H1 (cell line): ENCODE data around the gene FUNDC2. TPM values are rescaled to one million over a fixed set of nuclear protein-coding genes. Genes with fewer than 3 reads are reported as not detected.

Experiments
- CTCF ChIA-PET: fragments of 300-600 bp; sonication (Branson Sonifier 250); formaldehyde crosslinking; loops from one replicate; lab custom pipeline; 2021; ENCODE audit not compliant: partially characterized antibody; lab: Charles Lee
- POLR2A ChIA-PET: fragments of 300-600 bp; sonication (Branson Sonifier 250); formaldehyde crosslinking; loops from one replicate; lab custom pipeline; 2021; ENCODE audit warnings: inconsistent platforms; ENCODE audit not compliant: partially characterized antibody; lab: Charles Lee
- DNase-seq, 2 experiments: peaks; one replicate each; pipeline versions ENCODE4 v3.0.0 to v3.0.0-alpha.2; 2010 to 2022; ENCODE audit warnings: low spot score in 2 of 2, low read depth in 1 of 2, mixed read lengths in 1 of 2
- FAIRE-seq: peaks from 2 replicates; lab custom pipeline; 2011; peaks lifted over from hg19 to GRCh38; lab: Jason Lieb, UNC
- H2AFZ ChIP-seq: 2 replicates; pipeline ENCODE4 v1.8.1; 2012; ENCODE audit warnings: low read length, inconsistent platforms
- H2AK5ac ChIP-seq: 2 replicates; pipeline ENCODE4 v1.6.1; 2013; ENCODE audit warnings: low read depth, low read length
- H2BK120ac ChIP-seq: replicated peaks from 2 replicates; pipeline ENCODE3; 2013; ENCODE audit warnings: low read depth, low read length, inconsistent platforms
- H2BK12ac ChIP-seq: 2 replicates; pipeline ENCODE4 v1.6.1; 2013; ENCODE audit warnings: low read depth, low read length
- H2BK15ac ChIP-seq: 2 replicates; pipeline ENCODE4 v1.6.1; 2013; ENCODE audit warnings: low read length
- H2BK20ac ChIP-seq: 2 replicates; pipeline ENCODE4 v1.6.1; 2013; ENCODE audit warnings: low read length
- H2BK5ac ChIP-seq: 2 replicates; pipeline ENCODE4 v1.6.1; 2013; ENCODE audit warnings: low read depth, low read length
- H3K14ac ChIP-seq: 2 replicates; pipeline ENCODE4 v1.6.1; 2013; ENCODE audit warnings: inconsistent platforms; ENCODE audit not compliant: insufficient read length
- H3K18ac ChIP-seq: 2 replicates; pipeline ENCODE4 v1.6.1; 2013; ENCODE audit warnings: low read length; ENCODE audit errors: extremely low read depth
- H3K23ac ChIP-seq: 2 replicates; pipeline ENCODE4 v1.6.1; 2013; ENCODE audit warnings: inconsistent platforms; ENCODE audit not compliant: insufficient read length
- H3K23me2 ChIP-seq: 2 replicates; pipeline ENCODE4 v1.6.1; 2013; ENCODE audit warnings: low read depth, low read length
- H3K27ac ChIP-seq: 2 replicates; pipeline ENCODE4 v1.6.1; 2011; ENCODE audit warnings: low read depth, low read length, inconsistent platforms
- H3K27me3 ChIP-seq, 4 experiments: replicated peaks in 1 of 4; 1 replicate in 1 of 4; 2 replicates in 3 of 4; pipeline versions ENCODE4 v1.6.1 to v1.8.1; 2011 to 2013; ENCODE audit warnings: low read length in 3 of 4, mild to moderate bottlenecking in 3 of 4, inconsistent platforms in 2 of 4, mixed read lengths in 2 of 4, moderate library complexity in 1 of 4; ENCODE audit not compliant: control insufficient read depth in 3 of 4, insufficient read depth in 3 of 4; ENCODE audit errors: extremely low read depth in 1 of 4
- H3K36me3 ChIP-seq, 4 experiments: 2 replicates each; pipeline versions ENCODE4 v1.6.1 to v1.8.1; 2011 to 2013; ENCODE audit warnings: mild to moderate bottlenecking in 4 of 4, low read length in 3 of 4, moderate library complexity in 2 of 4, control low read depth in 1 of 4, inconsistent platforms in 1 of 4; ENCODE audit not compliant: insufficient read depth in 4 of 4, control insufficient read depth in 2 of 4
- H3K4ac ChIP-seq: replicated peaks from 2 replicates; pipeline ENCODE3; 2013; ENCODE audit warnings: low read length, low read depth, mixed read lengths, inconsistent platforms; ENCODE audit not compliant: insufficient read length
- H3K4me1 ChIP-seq, 4 experiments: replicated peaks in 1 of 4; 1 replicate in 1 of 4; 2 replicates in 3 of 4; pipeline versions ENCODE4 v1.6.1 to v1.8.1; 2011 to 2013; ENCODE audit warnings: low read length in 3 of 4, inconsistent platforms in 2 of 4, mixed read lengths in 1 of 4; ENCODE audit not compliant: insufficient read depth in 4 of 4, control insufficient read depth in 3 of 4
- H3K4me2 ChIP-seq, 2 experiments: 2 replicates each; pipeline versions ENCODE4 v1.6.1 to v1.8.1; 2011 to 2013; ENCODE audit warnings: low read depth in 2 of 2, low read length in 2 of 2, control low read depth in 1 of 2, inconsistent platforms in 1 of 2, mild to moderate bottlenecking in 1 of 2; ENCODE audit not compliant: insufficient read depth in 1 of 2
- H3K4me3 ChIP-seq, 4 experiments: fragments of 200-600, 300-600 bp in 1 of 4; sonication (generic), shearing (Covaris generic), sonication (Bioruptor Twin) in 1 of 4; 2 replicates each; pipeline versions ENCODE4 v1.5.1 to v1.8.1; 2011 to 2016; ENCODE audit warnings: low read length in 4 of 4, low read depth in 3 of 4, control low read depth in 2 of 4, inconsistent platforms in 2 of 4, mild to moderate bottlenecking in 2 of 4, mixed read lengths in 1 of 4, moderate library complexity in 1 of 4; ENCODE audit not compliant: insufficient read depth in 2 of 4; ENCODE audit errors: extremely low read depth in 1 of 4
- H3K56ac ChIP-seq: replicated peaks from 2 replicates; pipeline ENCODE3; 2013; ENCODE audit warnings: low read depth, mild to moderate bottlenecking, mixed read lengths, low read length, inconsistent platforms; ENCODE audit not compliant: insufficient read length
- H3K79me1 ChIP-seq: 2 replicates; pipeline ENCODE4 v1.6.1; 2013; ENCODE audit warnings: low read depth, low read length, control low read depth
- H3K79me2 ChIP-seq, 2 experiments: 2 replicates each; pipeline versions ENCODE4 v1.6.1 to v1.8.1; 2012 to 2013; ENCODE audit warnings: low read length in 2 of 2, mild to moderate bottlenecking in 2 of 2, inconsistent platforms in 1 of 2; ENCODE audit not compliant: insufficient read depth in 2 of 2, control insufficient read depth in 1 of 2
- H3K9ac ChIP-seq, 4 experiments: replicated peaks in 1 of 4; 1 replicate in 1 of 4; 2 replicates in 3 of 4; pipeline versions ENCODE4 v1.6.1 to v1.8.1; 2011 to 2013; ENCODE audit warnings: low read depth in 3 of 4, low read length in 3 of 4, control low read depth in 2 of 4, mild to moderate bottlenecking in 2 of 4, moderate library complexity in 2 of 4, inconsistent platforms in 1 of 4; ENCODE audit errors: extremely low read depth in 1 of 4
- H3K9me3 ChIP-seq, 2 experiments: 2 replicates each; pipeline versions ENCODE4 v1.6.1 to v1.8.1; 2012 to 2013; ENCODE audit warnings: mild to moderate bottlenecking in 2 of 2, moderate library complexity in 2 of 2, control low read depth in 1 of 2, inconsistent platforms in 1 of 2, low read depth in 1 of 2, low read length in 1 of 2, mixed read lengths in 1 of 2; ENCODE audit not compliant: insufficient read depth in 2 of 2
- H4K20me1 ChIP-seq, 2 experiments: replicated peaks in 1 of 2; 2 replicates each; pipeline versions ENCODE3 to v1.8.1; 2011 to 2013; ENCODE audit warnings: inconsistent platforms in 2 of 2, low read length in 2 of 2, mild to moderate bottlenecking in 1 of 2; ENCODE audit not compliant: insufficient read depth in 2 of 2, control insufficient read depth in 1 of 2
- H4K5ac ChIP-seq: 2 replicates; pipeline ENCODE4 v1.6.1; 2013; ENCODE audit warnings: low read length, low read depth, mixed read lengths, inconsistent platforms; ENCODE audit not compliant: insufficient read length
- H4K8ac ChIP-seq: 2 replicates; pipeline ENCODE4 v1.8.0; 2013; ENCODE audit warnings: mild to moderate bottlenecking, moderate library complexity, low read length, inconsistent platforms; ENCODE audit not compliant: insufficient read depth; ENCODE audit errors: extremely low read depth
- H4K91ac ChIP-seq: replicated peaks from 2 replicates; pipeline ENCODE3; 2013; ENCODE audit warnings: low read length, mixed read lengths, inconsistent platforms; ENCODE audit not compliant: insufficient read length
- JUN ChIP-seq: IDR thresholded peaks from 2 replicates; pipeline ENCODE4 v1.6.1; 2011; ENCODE audit warnings: low read depth, mild to moderate bottlenecking, improper control_type of control experiment, low read length
- MAFK ChIP-seq: IDR thresholded peaks from 2 replicates; pipeline ENCODE4 v1.6.1; 2012; ENCODE audit warnings: low read depth, mild to moderate bottlenecking, improper control_type of control experiment, low read length
- WGBS, 2 experiments: shearing (Covaris generic) in 1 of 2; methylation state at CpG; one replicate each; pipeline versions ENCODE4 v1.1.6 to v1.1.7; 2013 to 2015; ENCODE audit warnings: low lambda C conversion rate in 2 of 2, mixed read lengths in 2 of 2, inconsistent platforms in 1 of 2, low coverage in 1 of 2, missing lambda C conversion rate in 1 of 2; ENCODE audit not compliant: insufficient replicate concordance in 2 of 2, insufficient coverage in 1 of 2, insufficient read length in 1 of 2; ENCODE audit errors: extremely low coverage in 1 of 2, missing lambda C conversion rate in 1 of 2; 5-methylcytosine and 5-hydroxymethylcytosine counted together
- polyA plus RNA-seq, 7 experiments: library from polyadenylated mRNA; depleted of rRNA in 3 of 7; stranded (reverse) in 5 of 7; unstranded in 2 of 7; fragments of >200 nt in 5 of 7; fragments of 200-250 nt in 2 of 7; gene quantifications; 1 replicate in 5 of 7; 2 replicates in 1 of 7; 4 replicates in 1 of 7; pipeline versions ENCODE4 v1.2.1 to v1.2.3, GENCODE V29; 2011 to 2013; ENCODE audit warnings: missing spikeins in 2 of 7, mixed read lengths in 2 of 7
- total RNA-seq: library from RNA; stranded (reverse); fragmentation: NEBNext Ultra II Directional; extraction: Animal tissue kit (Norgen Biotek cat#: 25700); gene quantifications from 2 replicates; pipeline ENCODE4 v1.2.1, GENCODE V29; 2021

FUNDC2 gene
- total and polyA plus RNA-seq, 2 of the 8 experiments (the other 6 are each of a cell fraction or from before 2014, with no cell fraction given), result 67.7 to 93.7 TPM

- Histone ChIP-seq H2BK5ac (no peak overlapping the region), H4K5ac (no peak overlapping the region), H2BK12ac (no peak overlapping the region), H3K18ac (no peak overlapping the region), H2BK20ac (no peak overlapping the region), H3K56ac (no peak overlapping the region), H3K4me3 (no peak overlapping the region), H3K23me2 (no peaks in the 10 kb centered on the region), H4K20me1 (no peaks in the 10 kb centered on the region), H3K4me2 (no peak overlapping the region), H3K9ac (no peak overlapping the region), H3K23ac (no peak overlapping the region), H3K79me1 (no peaks in the 10 kb centered on the region), H3K14ac (no peak overlapping the region), H3K27ac (no peak overlapping the region), H3K36me3 (no peaks in the 10 kb centered on the region), H3K79me2 (no peaks in the 10 kb centered on the region), H3K4me1 (no peaks in the 10 kb centered on the region; a peak in 1 of 7 replicates), H4K91ac (no peak overlapping the region), H4K8ac (no peak overlapping the region), H2BK120ac (no peak overlapping the region), H3K4ac (no peak overlapping the region), H3K27me3 (no peaks in the 10 kb centered on the region), H2BK15ac (no peak overlapping the region), H2AK5ac (no peak overlapping the region), H3K9me3 (no peaks in the 10 kb centered on the region), H2AFZ (no peak overlapping the region)
- POLR2A ChIA-PET, result no interaction called here
- CTCF ChIA-PET, result no interaction called here
- WGBS, 2 experiments, result 92% methylated on average over 1 of the region's 1 CpG; no CpG with 5 or more reads in 1 of the 2 experiments
- FAIRE-seq, result no peak
- TF ChIP-seq JUN (no peak), MAFK (no peak)
- DNase-seq, result no peak
Observed at GRCh38 chrX:155000841-155001240, 25.8 kb upstream of the FUNDC2 start.
